Small intestine (tissue), 7 donors: ENCODE measurements around the gene ANKRD44. TPM values are rescaled to one million over a fixed set of nuclear protein-coding genes. Genes with fewer than 3 reads are reported as not detected.

Source experiments
- DNase-seq, 2 donors: peaks; one replicate each; pipeline versions ENCODE4 v3.0.0 to v3.0.0-alpha.2; 2013
- FAIRE-seq: peaks from 2 replicates; lab custom pipeline; 2012; peaks lifted over from hg19 to GRCh38; lab: Jason Lieb, UNC
- H3K27ac ChIP-seq, 3 donors: one replicate each; pipeline ENCODE4 v1.5.1; 2013; ENCODE audit warnings: low read length in 2 of 3, mild to moderate bottlenecking in 2 of 3, control low read depth in 1 of 3, inconsistent platforms in 1 of 3, low read depth in 1 of 3, moderate library complexity in 1 of 3
- H3K27me3 ChIP-seq, 3 donors: one replicate each; pipeline ENCODE4 v1.6.1; 2013; ENCODE audit warnings: low read length in 3 of 3, inconsistent platforms in 1 of 3; ENCODE audit not compliant: control insufficient read depth in 3 of 3, insufficient read depth in 3 of 3
- H3K36me3 ChIP-seq, 3 donors: one replicate each; pipeline ENCODE4 v1.6.1; 2013; ENCODE audit warnings: low read length in 3 of 3, inconsistent platforms in 1 of 3, low read depth in 1 of 3, mild to moderate bottlenecking in 1 of 3, moderate library complexity in 1 of 3; ENCODE audit not compliant: control insufficient read depth in 3 of 3, insufficient read depth in 2 of 3
- H3K4me1 ChIP-seq, 3 donors: one replicate each; pipeline ENCODE4 v1.6.1; 2013; ENCODE audit warnings: low read length in 2 of 3, inconsistent platforms in 1 of 3, low read depth in 1 of 3, mild to moderate bottlenecking in 1 of 3, moderate library complexity in 1 of 3; ENCODE audit not compliant: control insufficient read depth in 3 of 3, insufficient read depth in 2 of 3
- H3K4me3 ChIP-seq, 3 donors: one replicate each; pipeline ENCODE4 v1.5.1; 2013; ENCODE audit warnings: low read length in 3 of 3, control low read depth in 1 of 3, inconsistent platforms in 1 of 3, low read depth in 1 of 3, mild to moderate bottlenecking in 1 of 3, moderate library complexity in 1 of 3
- H3K9me3 ChIP-seq, 2 donors: one replicate each; pipeline ENCODE4 v1.6.1; 2013; ENCODE audit warnings: low read depth in 1 of 2, low read length in 1 of 2; ENCODE audit not compliant: control insufficient read depth in 2 of 2, insufficient read depth in 1 of 2
- WGBS, 3 donors: extraction: QIAGEN DNeasy Blood & Tissue Kit; methylation state at CpG; one replicate each; pipeline ENCODE4 v1.1.7; 2013; 5-methylcytosine and 5-hydroxymethylcytosine counted together
- polyA plus RNA-seq, 4 donors: library from polyadenylated mRNA; stranded (reverse) in 3 of 4; unstranded in 1 of 4; fragments of 200-250 nt in 3 of 4; fragments of 120-200 nt in 1 of 4; gene quantifications; one replicate each; pipeline versions ENCODE4 v1.2.1 to v1.2.3, GENCODE V29; 2013
- donor health status: healthy with polysubstance abuse.
- donor health status: control.
- donor health status: control.
- donor health status: Bipolar disorder and iron deficiency.
- donor health status: healthy.

The ANKRD44 gene
- polyA plus RNA-seq, 4 donors = 0.89 to 5.2 (median 1.7) TPM

- peaks cover under 1 to 5% (median 3%) of the 10 kb centered on the region in 3 donors for H3K4me1 ChIP-seq
- H3K27me3 ChIP-seq = peaks cover 0 to 14% (median 0%) of the 10 kb centered on the region in 3 donors
- H3K36me3 ChIP-seq = peaks cover 0 to 3% (median 0%) of the 10 kb centered on the region in 3 donors
- no peaks in the 10 kb centered on the region for H3K9me3 ChIP-seq
- WGBS, 3 donors = 70 to 85% (median 76%) methylated on average over 5 of the region's 5 CpGs
- DNase-seq (no peak), FAIRE-seq (no peak)
- no peak overlapping the region for H3K4me3 ChIP-seq
- H3K27ac ChIP-seq = peak overlapping the region in 2 of 3 donors; percentile 59 to 86
Measured at GRCh38 chr2:197306024-197306695, 4.4 kb downstream of the ANKRD44 start.

GRCh38 chr2:197304556-197305011 is 6.0 kb downstream of the ANKRD44 start:
- H3K27ac ChIP-seq = peak overlapping the region in 2 of 3 donors; percentile 30 to 75
- peaks cover 0 to 7% (median 0%) of the 10 kb centered on the region in 3 donors for H3K27me3 ChIP-seq
- peaks cover 0 to 2% (median 0%) of the 10 kb centered on the region in 3 donors for H3K4me1 ChIP-seq
- no peak overlapping the region for H3K4me3 ChIP-seq
- no peaks in the 10 kb centered on the region for H3K9me3 ChIP-seq
- DNase-seq = no peak
- 58 to 67% (median 65%) methylated on average over 3 of the region's 3 CpGs for WGBS, 3 donors
- peaks cover 0 to 3% (median 0%) of the 10 kb centered on the region in 3 donors for H3K36me3 ChIP-seq
- no peak for FAIRE-seq

- WGBS, 3 donors = 69 to 95% (median 88%) methylated on average over 2 of the region's 2 CpGs
- no peaks in the 10 kb centered on the region for H3K36me3 ChIP-seq
- H3K9me3 ChIP-seq = no peaks in the 10 kb centered on the region
- no peak overlapping the region for H3K27ac ChIP-seq
- DNase-seq (no peak), FAIRE-seq (no peak)
- peaks cover 0 to 4% (median 0%) of the 10 kb centered on the region in 3 donors for H3K4me1 ChIP-seq
- no peaks in the 10 kb centered on the region for H3K27me3 ChIP-seq
- H3K4me3 ChIP-seq = no peak overlapping the region
Measured at GRCh38 chr2:197300139-197300538, 10.4 kb downstream of the ANKRD44 start.

GRCh38 chr2:197298609-197299008 is 12.0 kb downstream of the ANKRD44 start:
- H3K36me3 ChIP-seq = no peaks in the 10 kb centered on the region
- no peak for FAIRE-seq
- H3K27me3 ChIP-seq = no peaks in the 10 kb centered on the region
- H3K27ac ChIP-seq = peak overlapping the region in 1 of 3 donors; percentile 7
- H3K4me1 ChIP-seq = peaks cover 0 to 5% (median 0%) of the 10 kb centered on the region in 3 donors
- H3K4me3 ChIP-seq = no peak overlapping the region
- H3K9me3 ChIP-seq = no peaks in the 10 kb centered on the region
- WGBS, 3 donors = 79 to 87% (median 85%) methylated on average over 4 of the region's 4 CpGs
- no peak for DNase-seq

GRCh38 chr2:197297772-197298318 is 12.7 kb downstream of the ANKRD44 start:
- no peak for FAIRE-seq
- peak overlapping the region in 2 of 3 donors; percentile 4 to 7 for H3K27ac ChIP-seq
- no peaks in the 10 kb centered on the region for H3K9me3 ChIP-seq
- DNase-seq = peak; percentile 12 to 18
- 73 to 82% (median 77%) methylated on average over 4 of the region's 4 CpGs for WGBS, 3 donors
- H3K4me3 ChIP-seq = no peak overlapping the region
- peaks cover 0 to 10% (median 0%) of the 10 kb centered on the region in 3 donors for H3K4me1 ChIP-seq
- no peaks in the 10 kb centered on the region for H3K36me3 ChIP-seq
- H3K27me3 ChIP-seq = no peaks in the 10 kb centered on the region

- no peaks in the 10 kb centered on the region for H3K27me3 ChIP-seq
- 79 to 93% (median 90%) methylated on average over 2 of the region's 2 CpGs for WGBS, 3 donors
- H3K4me1 ChIP-seq = peaks cover 0 to 14% (median 0%) of the 10 kb centered on the region in 3 donors
- peak overlapping the region in 1 of 3 donors; percentile 49 for H3K27ac ChIP-seq
- no peak overlapping the region for H3K4me3 ChIP-seq
- no peak for DNase-seq
- no peaks in the 10 kb centered on the region for H3K9me3 ChIP-seq
- H3K36me3 ChIP-seq = no peaks in the 10 kb centered on the region
- no peak for FAIRE-seq
Measured at GRCh38 chr2:197297266-197297665, 13.3 kb downstream of the ANKRD44 start.

- Histone ChIP-seq H3K27ac (no peak overlapping the region), H3K4me3 (no peak overlapping the region)
Measured at GRCh38 chr2:197296835-197297234, 13.7 kb downstream of the ANKRD44 start.

GRCh38 chr2:197294260-197294659 is 16.3 kb downstream of the ANKRD44 start:
- Histone ChIP-seq H3K9me3 (no peaks in the 10 kb centered on the region), H3K27ac (peak overlapping the region in 1 of 3 donors; percentile 69), H3K4me1 (peaks cover 0 to 14% (median 0%) of the 10 kb centered on the region in 3 donors), H3K4me3 (no peak overlapping the region), H3K36me3 (no peaks in the 10 kb centered on the region), H3K27me3 (no peaks in the 10 kb centered on the region)
- no peak for DNase-seq
- 52 to 71% (median 65%) methylated on average over 3 of the region's 3 CpGs for WGBS, 3 donors
- no peak for FAIRE-seq

More at GRCh38 chr2:197296835-197297234, 13.7 kb downstream of the ANKRD44 start:
- H3K27me3 ChIP-seq = no peaks in the 10 kb centered on the region
- H3K36me3 ChIP-seq = no peaks in the 10 kb centered on the region
- DNase-seq = no peak
- WGBS, 3 donors = 58 to 83% (median 66%) methylated on average over 2 of the region's 2 CpGs
- H3K9me3 ChIP-seq = no peaks in the 10 kb centered on the region
- peak; percentile 15 for FAIRE-seq
- H3K4me1 ChIP-seq = peaks cover 0 to 14% (median 0%) of the 10 kb centered on the region in 3 donors
